ENCODE measurements around the gene BTN1A1.
"Not testable (repeated sequence)": the region's sequence is repeated elsewhere in the genome, so short reads cannot be mapped to it uniquely, and the experiment has no call there.

Gene BTN1A1

GRCh38 chr6:26541579-26541978 lies 41.5 kb downstream of the BTN1A1 start:
- H3K9me3 ChIP-seq (ENCODE audit: insufficient read depth, low read length) = no peaks in the 10 kb centered on the region
- no peaks in the 10 kb centered on the region for H3K4me1 ChIP-seq (ENCODE audit: insufficient read depth, insufficient read length)
- H3K9ac ChIP-seq (ENCODE audit: insufficient read length, low read depth) = no peak overlapping the region
- peaks cover 26% of the 10 kb centered on the region for H3K36me3 ChIP-seq (ENCODE audit: insufficient read depth, insufficient read length, low read length)
- no peak overlapping the region for H3K4me3 ChIP-seq (ENCODE audit: insufficient read length, low read depth)
- TF ChIP-seq ZNF274 (IDR thresholded peaks at IDR 0.05; ENCODE audit: low read depth, low read length) = no peak
- no peak for TF ChIP-seq SUZ12 (IDR thresholded peaks at IDR 0.05; ENCODE audit: extremely low read depth, insufficient read depth, insufficient read length)
- TF ChIP-seq YY1 (IDR thresholded peaks at IDR 0.05; ENCODE audit: insufficient read depth, insufficient read length) = no peak
- no peak for DNase-seq (ENCODE audit: low read depth, low spot score)
- H3K27me3 ChIP-seq (ENCODE audit: insufficient read depth, insufficient read length) = no peaks in the 10 kb centered on the region

- Histone ChIP-seq H3K9me3 (ENCODE audit: insufficient read depth, low read length) (no peaks in the 10 kb centered on the region), H3K4me1 (ENCODE audit: insufficient read depth, insufficient read length) (no peaks in the 10 kb centered on the region), H3K27me3 (ENCODE audit: insufficient read depth, insufficient read length) (no peaks in the 10 kb centered on the region), H3K4me3 (ENCODE audit: insufficient read length, low read depth) (no peak overlapping the region), H3K36me3 (ENCODE audit: insufficient read depth, insufficient read length, low read length) (peaks cover 26% of the 10 kb centered on the region), H3K9ac (ENCODE audit: insufficient read length, low read depth) (no peak overlapping the region)
- TF ChIP-seq YY1 (IDR thresholded peaks at IDR 0.05; ENCODE audit: insufficient read depth, insufficient read length) = no peak
- no peak for TF ChIP-seq SUZ12 (IDR thresholded peaks at IDR 0.05; ENCODE audit: extremely low read depth, insufficient read depth, insufficient read length)
- no peak for TF ChIP-seq ZNF274 (IDR thresholded peaks at IDR 0.05; ENCODE audit: low read depth, low read length)
- DNase-seq (ENCODE audit: low read depth, low spot score) = no peak
Observed at GRCh38 chr6:26543953-26544352, 43.9 kb downstream of the BTN1A1 start.

GRCh38 chr6:26544473-26544872 lies 44.4 kb downstream of the BTN1A1 start:
- no peak overlapping the region for H3K4me3 ChIP-seq (ENCODE audit: insufficient read length, low read depth)
- peaks cover 26% of the 10 kb centered on the region for H3K36me3 ChIP-seq (ENCODE audit: insufficient read depth, insufficient read length, low read length)
- H3K27me3 ChIP-seq (ENCODE audit: insufficient read depth, insufficient read length) = no peaks in the 10 kb centered on the region
- TF ChIP-seq SUZ12 (IDR thresholded peaks at IDR 0.05; ENCODE audit: extremely low read depth, insufficient read depth, insufficient read length) (no peak), YY1 (IDR thresholded peaks at IDR 0.05; ENCODE audit: insufficient read depth, insufficient read length) (no peak), ZNF274 (IDR thresholded peaks at IDR 0.05; ENCODE audit: low read depth, low read length) (no peak)
- H3K9me3 ChIP-seq (ENCODE audit: insufficient read depth, low read length) = no peaks in the 10 kb centered on the region
- DNase-seq (ENCODE audit: low read depth, low spot score) = no peak
- no peak overlapping the region for H3K9ac ChIP-seq (ENCODE audit: insufficient read length, low read depth)
- H3K4me1 ChIP-seq (ENCODE audit: insufficient read depth, insufficient read length) = no peaks in the 10 kb centered on the region

- Histone ChIP-seq H3K4me1 (ENCODE audit: insufficient read depth, insufficient read length) (no peaks in the 10 kb centered on the region), H3K36me3 (ENCODE audit: insufficient read depth, insufficient read length, low read length) (peaks cover 21% of the 10 kb centered on the region), H3K9me3 (ENCODE audit: insufficient read depth, low read length) (no peaks in the 10 kb centered on the region), H3K4me3 (ENCODE audit: insufficient read length, low read depth) (no peak overlapping the region), H3K27me3 (ENCODE audit: insufficient read depth, insufficient read length) (no peaks in the 10 kb centered on the region), H3K9ac (ENCODE audit: insufficient read length, low read depth) (no peak overlapping the region)
- no peak for DNase-seq (ENCODE audit: low read depth, low spot score)
- TF ChIP-seq ZNF274 (IDR thresholded peaks at IDR 0.05; ENCODE audit: low read depth, low read length) (no peak), YY1 (IDR thresholded peaks at IDR 0.05; ENCODE audit: insufficient read depth, insufficient read length) (no peak), SUZ12 (IDR thresholded peaks at IDR 0.05; ENCODE audit: extremely low read depth, insufficient read depth, insufficient read length) (no peak)
Observed at GRCh38 chr6:26545627-26546026, 45.5 kb downstream of the BTN1A1 start.

- H3K36me3 ChIP-seq (ENCODE audit: insufficient read depth, insufficient read length, low read length) = peaks cover 18% of the 10 kb centered on the region
- not testable (repeated sequence) for H3K4me3 ChIP-seq (ENCODE audit: insufficient read length, low read depth); H3K4me1 ChIP-seq (ENCODE audit: insufficient read depth, insufficient read length); H3K27me3 ChIP-seq (ENCODE audit: insufficient read depth, insufficient read length); DNase-seq (ENCODE audit: low read depth, low spot score); H3K9ac ChIP-seq (ENCODE audit: insufficient read length, low read depth); H3K9me3 ChIP-seq (ENCODE audit: insufficient read depth, low read length)
Observed at GRCh38 chr6:26547363-26547762, 47.3 kb downstream of the BTN1A1 start.

- H3K9me3 ChIP-seq (ENCODE audit: insufficient read depth, low read length) = no peaks in the 10 kb centered on the region
- H3K9ac ChIP-seq (ENCODE audit: insufficient read length, low read depth) = no peak overlapping the region
- peak overlapping the region; percentile 19 for H3K4me3 ChIP-seq (ENCODE audit: insufficient read length, low read depth)
- DNase-seq (ENCODE audit: low read depth, low spot score) = no peak
- TF ChIP-seq ZNF274 (IDR thresholded peaks at IDR 0.05; ENCODE audit: low read depth, low read length) (no peak), YY1 (IDR thresholded peaks at IDR 0.05; ENCODE audit: insufficient read depth, insufficient read length) (peak; percentile 32)
- no peaks in the 10 kb centered on the region for H3K4me1 ChIP-seq (ENCODE audit: insufficient read depth, insufficient read length)
- peaks cover 6% of the 10 kb centered on the region for H3K36me3 ChIP-seq (ENCODE audit: insufficient read depth, insufficient read length, low read length)
- H3K27me3 ChIP-seq (ENCODE audit: insufficient read depth, insufficient read length) = no peaks in the 10 kb centered on the region
Observed at GRCh38 chr6:26550250-26550993, 50.3 kb downstream of the BTN1A1 start.

GRCh38 chr6:26552205-26552604 lies 52.1 kb downstream of the BTN1A1 start:
- Histone ChIP-seq H3K9ac (ENCODE audit: insufficient read length, low read depth) (no peak overlapping the region), H3K4me1 (ENCODE audit: insufficient read depth, insufficient read length) (no peaks in the 10 kb centered on the region)

More at GRCh38 chr6:26552205-26552604, 52.1 kb downstream of the BTN1A1 start:
- no peak for DNase-seq (ENCODE audit: low read depth, low spot score)
- Histone ChIP-seq H3K9me3 (ENCODE audit: insufficient read depth, low read length) (no peaks in the 10 kb centered on the region), H3K36me3 (ENCODE audit: insufficient read depth, insufficient read length, low read length) (no peaks in the 10 kb centered on the region), H3K4me3 (ENCODE audit: insufficient read length, low read depth) (no peak overlapping the region), H3K27me3 (ENCODE audit: insufficient read depth, insufficient read length) (no peaks in the 10 kb centered on the region)
- no peak for TF ChIP-seq SUZ12 (IDR thresholded peaks at IDR 0.05; ENCODE audit: extremely low read depth, insufficient read depth, insufficient read length)
- no peak for TF ChIP-seq YY1 (IDR thresholded peaks at IDR 0.05; ENCODE audit: insufficient read depth, insufficient read length)
- TF ChIP-seq ZNF274 (IDR thresholded peaks at IDR 0.05; ENCODE audit: low read depth, low read length) = no peak
